Stimulated activated naive CD8-positive, alpha-beta T cell treated with anti-CD3 and anti-CD28 coated beads, Interleukin-15, Interleukin-2, amounts not matched to agents 100 ng/mL and 50 ng/mL, for 24 hours (primary cell): ENCODE data around the gene TP53BP1.

Experiments
- H3K27ac Mint-ChIP-seq: one replicate; pipeline ENCODE4 v1.8.0; 2021; ENCODE audit warnings: mild to moderate bottlenecking, mixed read lengths
- H3K27me3 Mint-ChIP-seq: one replicate; pipeline ENCODE4 v1.8.0; 2021; ENCODE audit warnings: mixed read lengths
- H3K36me3 Mint-ChIP-seq: one replicate; pipeline ENCODE4 v1.8.0; 2021; ENCODE audit warnings: low read depth, mixed read lengths
- H3K4me1 Mint-ChIP-seq: one replicate; pipeline ENCODE4 v1.8.0; 2021; ENCODE audit warnings: low read depth, mixed read lengths
- H3K4me3 Mint-ChIP-seq: one replicate; pipeline ENCODE4 v1.8.0; 2021; ENCODE audit warnings: mild to moderate bottlenecking, mixed read lengths
- H3K9me3 Mint-ChIP-seq: one replicate; pipeline ENCODE4 v1.8.0; 2021; ENCODE audit warnings: mixed read lengths

TP53BP1 gene

GRCh38 chr15:43383070-43383469 lies 109.9 kb downstream of the TP53BP1 start:
- Mint-ChIP-seq H3K4me3 (no peak overlapping the region), H3K4me1 (no peaks in the 10 kb centered on the region), H3K36me3 (peaks cover 75% of the 10 kb centered on the region), H3K9me3 (no peaks in the 10 kb centered on the region), H3K27me3 (no peaks in the 10 kb centered on the region), H3K27ac (no peak overlapping the region)

DNA sequence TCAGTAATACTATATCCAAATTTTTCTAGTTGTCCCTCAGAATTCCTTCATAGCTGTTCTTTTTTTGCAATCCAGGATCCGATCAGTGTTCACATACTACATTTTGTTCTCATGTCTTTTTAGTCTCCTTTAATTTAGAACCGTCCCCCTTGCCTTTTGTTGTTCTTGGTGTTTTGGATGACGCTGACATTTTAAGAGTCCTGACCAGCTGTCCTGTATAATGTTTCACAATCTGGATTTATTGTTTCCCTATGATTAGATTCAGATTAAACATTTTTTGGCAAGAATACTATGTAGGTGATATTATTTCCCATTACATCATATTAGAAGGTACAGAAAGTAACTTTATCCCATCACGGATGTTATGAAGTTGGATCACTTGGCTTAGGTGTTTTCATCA lies 110.6 kb downstream of the TP53BP1 start:
- Mint-ChIP-seq H3K27me3 (no peaks in the 10 kb centered on the region), H3K4me3 (no peak overlapping the region)

DNA sequence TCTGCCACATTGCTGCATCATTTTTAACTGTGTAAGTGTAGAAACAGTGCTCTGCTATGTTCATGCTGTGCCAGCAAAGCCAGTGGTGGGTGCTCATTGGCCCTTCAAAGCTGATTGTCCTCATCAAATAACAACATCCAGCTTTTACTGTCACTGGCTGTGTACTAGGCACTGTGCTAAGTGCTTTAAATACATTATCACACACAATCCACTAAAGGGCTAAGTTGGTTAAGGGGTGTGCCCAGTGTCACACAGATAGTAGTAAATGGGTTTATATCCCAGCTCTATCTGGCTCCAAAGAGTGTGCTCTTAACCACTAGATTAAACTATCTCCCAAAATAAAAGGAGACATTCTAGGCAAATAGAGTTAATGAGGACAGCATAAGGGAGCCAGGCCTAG lies 114.4 kb downstream of the TP53BP1 start:
- Mint-ChIP-seq H3K36me3 (peaks cover 63% of the 10 kb centered on the region), H3K4me1 (no peaks in the 10 kb centered on the region), H3K9me3 (no peaks in the 10 kb centered on the region), H3K4me3 (no peak overlapping the region), H3K27me3 (no peaks in the 10 kb centered on the region), H3K27ac (no peak overlapping the region)

More for the DNA sequence above, 110.6 kb downstream of the TP53BP1 start:
- peaks cover 79% of the 10 kb centered on the region for H3K36me3 Mint-ChIP-seq
- no peak overlapping the region for H3K27ac Mint-ChIP-seq
- H3K9me3 Mint-ChIP-seq: no peaks in the 10 kb centered on the region
- H3K4me1 Mint-ChIP-seq: no peaks in the 10 kb centered on the region

DNA sequence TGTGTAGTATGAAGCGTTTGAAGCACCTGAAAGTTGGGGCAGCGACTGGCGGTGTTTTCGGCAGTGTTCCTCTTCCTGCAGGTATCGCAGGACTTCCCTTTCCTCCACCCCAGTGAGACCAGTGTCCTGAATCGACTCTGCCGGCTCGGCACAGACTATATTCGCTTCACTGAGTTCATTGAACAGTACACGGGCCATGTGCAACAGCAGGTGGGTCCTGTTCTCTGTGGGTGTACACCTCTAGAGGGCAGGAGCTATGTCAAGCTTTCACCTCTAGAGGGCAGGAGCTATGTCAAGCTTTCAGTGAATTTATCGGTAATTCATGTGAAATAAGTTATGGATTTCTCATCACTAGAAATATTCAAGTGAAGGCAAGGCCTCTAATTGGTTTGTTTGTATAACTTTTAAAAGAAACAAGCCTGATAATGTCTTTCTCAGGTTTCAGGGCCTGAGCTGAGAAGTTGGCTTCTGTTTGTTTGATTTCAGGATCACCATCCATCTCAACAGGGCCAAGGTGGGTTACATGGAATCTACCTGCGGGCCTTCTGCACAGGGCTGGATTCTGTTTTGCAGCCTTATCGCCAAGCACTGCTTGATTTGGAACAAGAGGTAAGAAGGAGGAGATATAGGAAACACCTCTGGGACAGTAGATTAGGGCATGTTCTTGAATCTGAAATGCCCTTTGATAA lies 116.8 kb downstream of the TP53BP1 start:
- H3K4me3 Mint-ChIP-seq: no peak overlapping the region
- no peaks in the 10 kb centered on the region for H3K9me3 Mint-ChIP-seq
- peaks cover 18% of the 10 kb centered on the region for H3K4me1 Mint-ChIP-seq
- peaks cover 47% of the 10 kb centered on the region for H3K36me3 Mint-ChIP-seq
- no peak overlapping the region for H3K27ac Mint-ChIP-seq
- no peaks in the 10 kb centered on the region for H3K27me3 Mint-ChIP-seq

GRCh38 chr15:43370975-43371974 lies 121.7 kb downstream of the TP53BP1 start, which contains the start of the genes TUBGCP4 and ZSCAN29:
TUBGCP4 (plus strand) TSS chr15:43371101; CDS start chr15:43371355, 254 bp downstream.
ZSCAN29 (minus strand) TSS chr15:43371043; CDS start chr15:43369913, 1,130 bp downstream.
- H3K4me3 Mint-ChIP-seq: peak within 1 kb of the TSS; percentile 92
- H3K27ac Mint-ChIP-seq: peak within 1 kb of the TSS; percentile 88
- peaks cover 44% of the 10 kb centered on the region for H3K36me3 Mint-ChIP-seq
- H3K27me3 Mint-ChIP-seq: no peaks in the 10 kb centered on the region
- peaks cover 24% of the 10 kb centered on the region for H3K9me3 Mint-ChIP-seq
- peaks cover 50% of the 10 kb centered on the region for H3K4me1 Mint-ChIP-seq

DNA sequence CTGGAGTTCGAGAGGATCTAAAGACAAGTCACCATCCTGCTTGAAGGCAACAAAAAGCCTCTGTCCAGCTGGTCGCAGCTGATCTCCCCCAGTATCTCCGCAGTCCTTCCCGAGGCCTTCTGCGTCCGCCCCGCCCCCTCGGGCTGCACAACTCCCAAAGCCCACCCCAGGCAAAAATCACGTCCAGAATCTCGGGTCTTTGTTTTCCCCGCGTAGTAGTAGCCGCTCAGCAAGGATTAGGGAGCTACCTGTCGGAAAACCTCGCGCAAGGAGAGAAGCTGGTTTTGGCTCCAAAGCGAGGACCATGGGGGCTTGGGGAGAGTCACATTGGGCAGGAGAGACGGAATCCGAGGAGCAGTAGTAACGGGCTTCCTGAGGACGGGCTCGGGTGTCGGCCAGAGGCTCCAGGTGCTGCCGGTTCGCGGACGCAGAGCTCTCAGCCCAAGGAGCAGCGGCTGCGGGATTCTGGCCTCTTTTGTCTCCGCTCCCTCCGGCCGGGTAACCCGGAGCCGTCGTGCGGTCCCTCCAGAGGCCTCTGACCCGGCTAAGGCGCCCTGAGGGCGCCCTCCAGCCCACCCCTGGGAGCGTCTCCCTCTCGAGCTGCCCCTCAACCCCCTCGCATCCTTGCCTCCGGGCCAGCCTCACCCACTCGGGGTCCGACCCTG lies 122.5 kb downstream of the TP53BP1 start:
- peaks cover 48% of the 10 kb centered on the region for H3K36me3 Mint-ChIP-seq
- peaks cover 26% of the 10 kb centered on the region for H3K9me3 Mint-ChIP-seq
- peaks cover 50% of the 10 kb centered on the region for H3K4me1 Mint-ChIP-seq
- H3K4me3 Mint-ChIP-seq: peak overlapping the region; percentile 92
- no peaks in the 10 kb centered on the region for H3K27me3 Mint-ChIP-seq
- peak overlapping the region; percentile 88 for H3K27ac Mint-ChIP-seq

- peaks cover 7% of the 10 kb centered on the region for H3K4me1 Mint-ChIP-seq
- peaks cover 56% of the 10 kb centered on the region for H3K9me3 Mint-ChIP-seq
- H3K4me3 Mint-ChIP-seq: no peak overlapping the region
- peaks cover 92% of the 10 kb centered on the region for H3K36me3 Mint-ChIP-seq
- H3K27me3 Mint-ChIP-seq: no peaks in the 10 kb centered on the region
- H3K27ac Mint-ChIP-seq: no peak overlapping the region
Measured at GRCh38 chr15:43361313-43361903, 131.5 kb downstream of the TP53BP1 start.

GRCh38 chr15:43360821-43361220 lies 132.1 kb downstream of the TP53BP1 start:
- Mint-ChIP-seq H3K4me1 (peaks cover 7% of the 10 kb centered on the region), H3K36me3 (peaks cover 91% of the 10 kb centered on the region), H3K27me3 (no peaks in the 10 kb centered on the region), H3K27ac (no peak overlapping the region), H3K9me3 (peaks cover 52% of the 10 kb centered on the region), H3K4me3 (no peak overlapping the region)
